OCI-LY3 (cell line): Measurements from ENCODE around the gene SCGB1A1.
A peak's percentile ranks its signal among the peaks of the same experiment; 100 is the strongest.

ENCODE experiments used
- H2AFZ ChIP-seq: fragments of 200-600, 300-600 bp; shearing (Covaris generic); 2 replicates; pipeline ENCODE4 v1.6.0; 2014; ENCODE audit warnings: antibody characterized with exemption, low read depth, low read length
- H3K27ac ChIP-seq: fragments of 200-600, 300-600 bp; sonication (generic); 2 replicates; pipeline ENCODE4 v1.5.1; 2014; ENCODE audit warnings: mild to moderate bottlenecking, low read length, moderate library complexity, mixed read lengths
- H3K27me3 ChIP-seq: fragments of 200-600, 300-600 bp; sonication (generic); 2 replicates; pipeline ENCODE4 v1.6.1; 2014; ENCODE audit warnings: low read depth, low read length, mixed read lengths
- H3K36me3 ChIP-seq: fragments of 200-600, 300-600 bp; sonication (generic); replicated peaks from 2 replicates; pipeline ENCODE3; 2014; ENCODE audit warnings: low read depth, low read length, mixed read lengths
- H3K4me1 ChIP-seq: fragments of 300-600, 200-600 bp; sonication (generic); 2 replicates; pipeline ENCODE4 v1.6.1; 2014; ENCODE audit warnings: low read length, mixed read lengths
- H3K4me2 ChIP-seq: fragments of 200-600, 300-600 bp; sonication (generic); 2 replicates; pipeline ENCODE4 v1.6.1; 2014; ENCODE audit warnings: low read length, mixed read lengths
- H3K4me3 ChIP-seq: fragments of 300-600, 200-600 bp; sonication (generic); 2 replicates; pipeline ENCODE4 v1.5.1; 2014; ENCODE audit warnings: antibody characterized with exemption, mild to moderate bottlenecking, low read length, moderate library complexity
- H3K79me2 ChIP-seq: fragments of 300-600, 200-600 bp; shearing (Covaris generic); 2 replicates; pipeline ENCODE4 v1.6.1; 2014; ENCODE audit warnings: mild to moderate bottlenecking, low read length, mixed read lengths
- H3K9ac ChIP-seq: fragments of 300-600, 200-600 bp; shearing (Covaris generic); 2 replicates; pipeline ENCODE4 v1.6.0; 2014; ENCODE audit warnings: mild to moderate bottlenecking, low read length, moderate library complexity
- H3K9me3 ChIP-seq: fragments of 200-600, 300-600 bp; shearing (Covaris generic); 2 replicates; pipeline ENCODE4 v1.6.1; 2014; ENCODE audit warnings: low read length, mixed read lengths; ENCODE audit not compliant: insufficient read depth
- H4K20me1 ChIP-seq: fragments of 200-600, 300-600 bp; sonication (generic); 2 replicates; pipeline ENCODE4 v1.6.1; 2016; ENCODE audit warnings: low read length, mixed read lengths; ENCODE audit not compliant: insufficient read depth
- CTCF ChIP-seq: fragments of 200-600, 300-600 bp; sonication (generic); IDR thresholded peaks from 2 replicates; pipeline ENCODE4 v1.5.1; 2014; ENCODE audit warnings: antibody characterized with exemption, low read length, low read depth
- EZH2phosphoT487 ChIP-seq: fragments of 200-600 bp; shearing (Covaris generic); IDR thresholded peaks from 2 replicates; pipeline ENCODE4 v1.6.1; 2018; ENCODE audit warnings: antibody characterized with exemption, mixed run types, low read depth

The SCGB1A1 gene

GRCh38 chr11:62439785-62440602, 21.2 kb downstream of the SCGB1A1 start:
- Histone ChIP-seq H2AFZ (no peak overlapping the region), H3K4me3 (no peak overlapping the region), H3K9me3 (no peaks in the 10 kb centered on the region), H3K4me2 (no peak overlapping the region), H3K27me3 (no peaks in the 10 kb centered on the region), H4K20me1 (no peaks in the 10 kb centered on the region), H3K27ac (no peak overlapping the region), H3K79me2 (no peaks in the 10 kb centered on the region), H3K36me3 (no peaks in the 10 kb centered on the region), H3K9ac (no peak overlapping the region), H3K4me1 (peaks cover 17% of the 10 kb centered on the region)
- TF ChIP-seq CTCF, result no peak
- TF ChIP-seq EZH2phosphoT487, result no peak

GRCh38 chr11:62443390-62444235, 24.8 kb downstream of the SCGB1A1 start:
- H3K79me2 ChIP-seq, result no peaks in the 10 kb centered on the region
- no peaks in the 10 kb centered on the region for H4K20me1 ChIP-seq
- TF ChIP-seq CTCF (no peak), EZH2phosphoT487 (no peak)
- peak overlapping the region; percentile 57; the same call in 1 of the 2 replicates for H2AFZ ChIP-seq
- peak overlapping the region; percentile 61 for H3K9ac ChIP-seq
- peaks cover 21% of the 10 kb centered on the region for H3K4me1 ChIP-seq
- H3K36me3 ChIP-seq, result no peaks in the 10 kb centered on the region
- H3K27ac ChIP-seq, result peak overlapping the region; percentile 52
- H3K4me2 ChIP-seq, result peak overlapping the region; percentile 86
- peak overlapping the region; percentile 82 for H3K4me3 ChIP-seq
- peaks cover 21% of the 10 kb centered on the region for H3K27me3 ChIP-seq
- H3K9me3 ChIP-seq, result no peaks in the 10 kb centered on the region

- Histone ChIP-seq H3K9me3 (no peaks in the 10 kb centered on the region), H2AFZ (peak overlapping the region; percentile 57), H3K4me1 (peaks cover 21% of the 10 kb centered on the region), H3K27ac (peak overlapping the region; percentile 52), H3K4me2 (peak overlapping the region; percentile 86), H3K79me2 (no peaks in the 10 kb centered on the region), H3K27me3 (peaks cover 21% of the 10 kb centered on the region), H3K9ac (peak overlapping the region; percentile 61), H3K4me3 (peak overlapping the region; percentile 82), H4K20me1 (no peaks in the 10 kb centered on the region), H3K36me3 (no peaks in the 10 kb centered on the region)
- no peak for TF ChIP-seq CTCF
- TF ChIP-seq EZH2phosphoT487, result no peak
Measured at GRCh38 chr11:62444236-62444833, 25.5 kb downstream of the SCGB1A1 start.
